IPS-18a (cell line): ENCODE measurements around the gene TMEM132A.

Experiments used
- H3K27ac ChIP-seq: one replicate; pipeline ENCODE4 v1.5.1; 2013; ENCODE audit warnings: low read length
- H3K27me3 ChIP-seq: one replicate; pipeline ENCODE4 v1.6.1; 2013; ENCODE audit warnings: mild to moderate bottlenecking, low read length; ENCODE audit not compliant: control insufficient read depth, insufficient read depth
- H3K36me3 ChIP-seq: one replicate; pipeline ENCODE4 v1.6.1; 2013; ENCODE audit warnings: low read depth, low read length; ENCODE audit not compliant: control insufficient read depth
- H3K4me1 ChIP-seq: one replicate; pipeline ENCODE4 v1.6.1; 2013; ENCODE audit warnings: low read depth, low read length; ENCODE audit not compliant: control insufficient read depth
- H3K4me3 ChIP-seq: one replicate; pipeline ENCODE4 v1.5.1; 2013; ENCODE audit warnings: low read length
- H3K9ac ChIP-seq: one replicate; pipeline ENCODE4 v1.6.1; 2013; ENCODE audit warnings: mild to moderate bottlenecking, low read length, moderate library complexity
- H3K9me3 ChIP-seq: one replicate; pipeline ENCODE4 v1.6.1; 2013; ENCODE audit warnings: low read depth, low read length; ENCODE audit not compliant: control insufficient read depth

Gene TMEM132A

GRCh38 chr11:60985991-60986915 is 62.0 kb downstream of the TMEM132A start:
- Histone ChIP-seq H3K4me3 (no peak overlapping the region), H3K9me3 (no peaks in the 10 kb centered on the region), H3K27ac (no peak overlapping the region), H3K9ac (no peak overlapping the region), H3K4me1 (no peaks in the 10 kb centered on the region), H3K36me3 (no peaks in the 10 kb centered on the region), H3K27me3 (no peaks in the 10 kb centered on the region)
